Esophagus (tissue), 2 donors: ENCODE results near the gene CYP4F22. TPM values are rescaled to one million over a fixed set of nuclear protein-coding genes. Genes with fewer than 3 reads are reported as not detected.
"Not testable (repeated sequence)": the region's sequence is repeated elsewhere in the genome, so short reads cannot be mapped to it uniquely, and the experiment has no call there.

Experiments used
- H3K27ac ChIP-seq, 2 donors: one replicate each; pipeline ENCODE4 v1.5.1; 2013; ENCODE audit warnings: low read depth in 2 of 2, mild to moderate bottlenecking in 2 of 2, inconsistent platforms in 1 of 2, low read length in 1 of 2, moderate library complexity in 1 of 2
- H3K27me3 ChIP-seq, 2 donors: one replicate each; pipeline ENCODE4 v1.6.1; 2013; ENCODE audit warnings: low read length in 2 of 2, control low read depth in 1 of 2, mild to moderate bottlenecking in 1 of 2; ENCODE audit not compliant: insufficient read depth in 2 of 2, control insufficient read depth in 1 of 2
- H3K36me3 ChIP-seq, 2 donors: one replicate each; pipeline ENCODE4 v1.6.1; 2013; ENCODE audit warnings: low read length in 1 of 2; ENCODE audit not compliant: control insufficient read depth in 2 of 2, insufficient read depth in 2 of 2
- H3K4me1 ChIP-seq, 2 donors: one replicate each; pipeline ENCODE4 v1.6.1; 2013; ENCODE audit warnings: low read length in 1 of 2; ENCODE audit not compliant: control insufficient read depth in 2 of 2, insufficient read depth in 2 of 2
- H3K4me3 ChIP-seq, 2 donors: one replicate each; pipeline ENCODE4 v1.5.1; 2013; ENCODE audit warnings: low read length in 2 of 2, mild to moderate bottlenecking in 2 of 2, low read depth in 1 of 2, moderate library complexity in 1 of 2
- H3K9me3 ChIP-seq, 2 donors: one replicate each; pipeline ENCODE4 v1.6.1; 2013; ENCODE audit warnings: mild to moderate bottlenecking in 2 of 2, low read depth in 1 of 2, low read length in 1 of 2, moderate library complexity in 1 of 2; ENCODE audit not compliant: control insufficient read depth in 2 of 2, insufficient read depth in 1 of 2
- WGBS, 2 donors: extraction: QIAGEN DNeasy Blood & Tissue Kit; methylation state at CpG; one replicate each; pipeline ENCODE4 v1.1.7; 2013; 5-methylcytosine and 5-hydroxymethylcytosine counted together
- polyA plus RNA-seq, 2 donors: library from polyadenylated mRNA; stranded (reverse); fragments of 200-250 nt; gene quantifications; one replicate each; pipeline ENCODE4 v1.2.3, GENCODE V29; 2013
- donor health status: healthy with polysubstance abuse.
- donor health status: Bipolar disorder and iron deficiency.

The CYP4F22 gene
- polyA plus RNA-seq, 2 donors: 4.4 to 17.3 TPM

GRCh38 chr19:15469513-15470297 is 38.6 kb upstream of the CYP4F22 start:
- Histone ChIP-seq H3K27me3 (peaks cover 0 to 2% of the 10 kb centered on the region in 2 donors), H3K4me3 (peak overlapping the region; percentile 19 to 36), H3K9me3 (no peaks in the 10 kb centered on the region), H3K27ac (no peak overlapping the region), H3K4me1 (peaks cover 5 to 9% of the 10 kb centered on the region in 2 donors), H3K36me3 (no peaks in the 10 kb centered on the region)
- WGBS, 2 donors: 5 to 9% methylated on average over 38 to 65 of the region's 65 CpGs

- no peaks in the 10 kb centered on the region for H3K9me3 ChIP-seq
- no peaks in the 10 kb centered on the region for H3K36me3 ChIP-seq
- peaks cover 5 to 9% of the 10 kb centered on the region in 2 donors for H3K4me1 ChIP-seq
- no peak overlapping the region for H3K4me3 ChIP-seq
- peaks cover 0 to 2% of the 10 kb centered on the region in 2 donors for H3K27me3 ChIP-seq
- 54 to 61% methylated on average over 31 of the region's 31 CpGs for WGBS, 2 donors
- H3K27ac ChIP-seq: no peak overlapping the region
Observed at GRCh38 chr19:15471639-15472101, 36.7 kb upstream of the CYP4F22 start.

GRCh38 chr19:15473821-15474220 is 34.5 kb upstream of the CYP4F22 start:
- H3K27me3 ChIP-seq: not testable (repeated sequence)
- WGBS, 2 donors: 64 to 67% methylated on average over 4 of the region's 4 CpGs

DNA sequence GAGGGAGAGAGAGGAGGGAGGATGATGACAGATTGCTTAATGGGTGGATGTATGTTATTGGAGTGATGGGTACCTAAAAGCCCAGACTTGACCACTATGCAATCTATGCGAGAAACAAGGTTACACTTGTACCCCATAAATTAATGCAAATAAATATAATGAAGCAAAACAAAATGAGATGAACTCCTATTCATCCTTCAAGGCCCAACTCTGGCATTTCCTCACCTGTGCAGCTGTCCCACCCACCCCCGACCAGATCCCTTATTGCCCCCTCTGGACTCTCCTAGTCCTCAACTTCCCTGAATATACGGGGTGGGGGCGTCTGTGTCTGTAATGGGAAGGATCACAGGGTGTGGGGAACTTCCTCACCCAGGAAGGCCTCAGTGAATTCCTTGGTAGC is 33.2 kb upstream of the CYP4F22 start:
- no peak overlapping the region for H3K4me3 ChIP-seq
- 80 to 85% methylated on average over 4 of the region's 4 CpGs for WGBS, 2 donors
- no peaks in the 10 kb centered on the region for H3K9me3 ChIP-seq
- peaks cover 0 to 4% of the 10 kb centered on the region in 2 donors for H3K4me1 ChIP-seq
- no peak overlapping the region for H3K27ac ChIP-seq
- no peaks in the 10 kb centered on the region for H3K36me3 ChIP-seq
- no peaks in the 10 kb centered on the region for H3K27me3 ChIP-seq

More at GRCh38 chr19:15473821-15474220, 34.5 kb upstream of the CYP4F22 start:
- not testable (repeated sequence) for H3K36me3 ChIP-seq, H3K27ac ChIP-seq, H3K4me3 ChIP-seq, H3K4me1 ChIP-seq, H3K9me3 ChIP-seq

- 94 to 96% methylated on average over 10 of the region's 10 CpGs for WGBS, 2 donors
- no peaks in the 10 kb centered on the region for H3K9me3 ChIP-seq
- H3K27ac ChIP-seq: no peak overlapping the region
- no peaks in the 10 kb centered on the region for H3K36me3 ChIP-seq
- H3K4me3 ChIP-seq: no peak overlapping the region
- no peaks in the 10 kb centered on the region for H3K27me3 ChIP-seq
- H3K4me1 ChIP-seq: peaks cover 0 to 4% of the 10 kb centered on the region in 2 donors
Observed at GRCh38 chr19:15475611-15476010, 32.7 kb upstream of the CYP4F22 start.

GRCh38 chr19:15476325-15476724 is 32.0 kb upstream of the CYP4F22 start:
- H3K9me3 ChIP-seq: no peaks in the 10 kb centered on the region
- H3K27ac ChIP-seq: no peak overlapping the region
- no peaks in the 10 kb centered on the region for H3K27me3 ChIP-seq
- no peaks in the 10 kb centered on the region for H3K36me3 ChIP-seq
- no peak overlapping the region for H3K4me3 ChIP-seq
- H3K4me1 ChIP-seq: peaks cover 0 to 4% of the 10 kb centered on the region in 2 donors
- 55 to 76% methylated on average over 5 of the region's 5 CpGs for WGBS, 2 donors

GRCh38 chr19:15479391-15480345 is 28.7 kb upstream of the CYP4F22 start, which contains the start of gene PGLYRP2:
TSS of gene PGLYRP2 (minus strand) at chr19:15479501. CDS start at chr19:15479371, 130 bp downstream.
- Histone ChIP-seq H3K27ac (no peak within 1 kb of the TSS), H3K4me3 (no peak within 1 kb of the TSS), H3K4me1 (peaks cover 0 to 4% of the 10 kb centered on the region in 2 donors), H3K27me3 (no peaks in the 10 kb centered on the region), H3K36me3 (no peaks in the 10 kb centered on the region), H3K9me3 (no peaks in the 10 kb centered on the region)
- WGBS, 2 donors: 57 to 60% methylated on average over 16 of the region's 16 CpGs

GRCh38 chr19:15480996-15481395 is 27.3 kb upstream of the CYP4F22 start:
- not testable (repeated sequence) for H3K4me1 ChIP-seq, H3K4me3 ChIP-seq, H3K36me3 ChIP-seq, H3K9me3 ChIP-seq, H3K27me3 ChIP-seq, H3K27ac ChIP-seq
- 89 to 92% methylated on average over 7 of the region's 7 CpGs for WGBS, 2 donors

DNA sequence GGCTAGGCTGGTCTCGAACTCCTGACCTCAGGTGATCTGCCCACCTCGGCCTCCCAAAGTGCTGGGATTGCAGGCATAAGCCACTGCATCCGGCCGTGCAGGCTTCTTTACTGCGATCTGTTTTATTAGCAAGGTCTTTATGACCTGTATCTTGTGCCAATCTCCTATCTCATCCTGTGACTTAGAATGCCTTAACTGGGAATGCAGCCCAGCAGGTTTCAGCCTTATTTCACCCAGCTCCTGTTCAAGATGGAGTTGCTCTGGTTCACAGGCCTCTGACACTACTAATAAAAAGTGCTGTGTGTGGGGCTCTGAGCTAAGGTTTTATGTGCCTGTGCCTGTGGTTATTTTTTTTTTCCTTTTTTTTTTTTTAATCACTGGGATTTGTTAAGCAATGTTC is 22.6 kb upstream of the CYP4F22 start:
- WGBS, 2 donors: 76 to 91% methylated on average over 5 of the region's 5 CpGs
- not testable (repeated sequence) for H3K4me3 ChIP-seq, H3K4me1 ChIP-seq, H3K27ac ChIP-seq, H3K9me3 ChIP-seq, H3K27me3 ChIP-seq, H3K36me3 ChIP-seq
